H1 (cell line): ENCODE results near the gene MTFR2. TPM values are rescaled to one million over a fixed set of nuclear protein-coding genes. Genes with fewer than 3 reads are reported as not detected.

Source experiments
- ATF3 ChIP-seq: IDR thresholded peaks from 2 replicates; pipeline ENCODE4 v1.6.1; 2011; ENCODE audit warnings: low read depth, mild to moderate bottlenecking, low read length; ENCODE audit not compliant: insufficient read depth
- CBX5 ChIP-seq: fragments of 300-800, 300-1000 bp; sonication (generic); IDR thresholded peaks from 2 replicates; pipeline ENCODE4 v1.7.1; 2016; ENCODE audit warnings: antibody characterized with exemption, low read length, low read depth
- CTBP2 ChIP-seq: IDR thresholded peaks from 2 replicates; pipeline ENCODE4 v1.7.0; 2011; ENCODE audit warnings: borderline replicate concordance, mild to moderate bottlenecking, moderate library complexity, mixed read lengths, low read length; ENCODE audit not compliant: insufficient read depth, insufficient read length
- JUND ChIP-seq: IDR thresholded peaks from 2 replicates; pipeline ENCODE4 v1.6.1; 2011; ENCODE audit warnings: mild to moderate bottlenecking, improper control_type of control experiment, low read length
- NRF1 ChIP-seq: IDR thresholded peaks from 2 replicates; pipeline ENCODE4 v1.6.1; 2011; ENCODE audit warnings: mild to moderate bottlenecking, low read depth, low read length, improper control_type of control experiment
- polyA plus RNA-seq, 7 experiments: library from polyadenylated mRNA; depleted of rRNA in 3 of 7; stranded (reverse) in 5 of 7; unstranded in 2 of 7; fragments of >200 nt in 5 of 7; fragments of 200-250 nt in 2 of 7; gene quantifications; 1 replicate in 5 of 7; 2 replicates in 1 of 7; 4 replicates in 1 of 7; pipeline versions ENCODE4 v1.2.1 to v1.2.3, GENCODE V29; 2011 to 2013; ENCODE audit warnings: missing spikeins in 2 of 7, mixed read lengths in 2 of 7
- total RNA-seq: library from RNA; stranded (reverse); fragmentation: NEBNext Ultra II Directional; extraction: Animal tissue kit (Norgen Biotek cat#: 25700); gene quantifications from 2 replicates; pipeline ENCODE4 v1.2.1, GENCODE V29; 2021

The MTFR2 gene
- total and polyA plus RNA-seq, 2 of the 8 experiments (the other 6 are each of a cell fraction or from before 2014, with no cell fraction given) = 8.5 to 10.7 TPM

GRCh38 chr6:136213853-136214252 is 36.3 kb downstream of the MTFR2 start (continued):
- TF ChIP-seq ATF3 (no peak), CBX5 (no peak), NRF1 (no peak), CTBP2 (no peak), JUND (no peak)
- TF ChIP-seq, all 59 proteins: peak for 0
